GM20000 (cell line): Measurements from ENCODE around the gene ZNF668.

Experiments used
- DNase-seq: peaks from one replicate; pipeline ENCODE4 v3.0.0; 2012; ENCODE audit warnings: low spot score
- CTCF ChIP-seq: IDR thresholded peaks from 2 replicates; pipeline ENCODE4 v1.5.1; 2012; ENCODE audit warnings: mild to moderate bottlenecking, control low read depth; ENCODE audit errors: extremely low read depth, missing control alignments

The ZNF668 gene

GRCh38 chr16:31086629-31086906, 12.5 kb upstream of the ZNF668 start:
- DNase-seq = no peak
- no peak for TF ChIP-seq CTCF

GRCh38 chr16:31085873-31086628, 12.0 kb upstream of the ZNF668 start:
- no peak for DNase-seq

GRCh38 chr16:31085411-31085810, 11.4 kb upstream of the ZNF668 start:
- no peak for DNase-seq
- TF ChIP-seq CTCF = no peak

More at GRCh38 chr16:31085873-31086628, 12.0 kb upstream of the ZNF668 start:
- no peak for TF ChIP-seq CTCF

GRCh38 chr16:31084584-31085302, 10.7 kb upstream of the ZNF668 start:
- no peak for DNase-seq
- no peak for TF ChIP-seq CTCF

DNA sequence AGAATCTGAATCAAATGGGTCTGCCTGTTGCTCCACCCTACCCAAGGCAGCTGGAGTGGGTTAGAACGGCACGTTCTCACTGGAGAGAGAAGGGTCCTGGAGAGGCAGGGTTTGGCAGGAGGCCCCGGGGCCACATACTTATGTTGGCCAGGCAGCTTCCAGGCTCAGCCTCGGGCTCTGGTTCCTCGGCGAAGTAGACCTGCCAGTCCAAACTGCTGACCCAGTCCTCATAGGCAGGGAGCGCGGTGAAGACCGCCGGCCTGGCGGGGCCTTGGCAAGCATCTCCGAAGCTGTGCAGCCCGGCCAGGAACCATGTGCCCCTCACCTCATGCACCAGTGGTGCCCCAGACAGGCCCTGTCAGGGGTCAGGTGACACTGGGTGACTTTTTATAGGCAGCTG, 9.9 kb upstream of the ZNF668 start:
- DNase-seq = no peak
- no peak for TF ChIP-seq CTCF

GRCh38 chr16:31083556-31083955, 9.5 kb upstream of the ZNF668 start:
- TF ChIP-seq CTCF = no peak
- DNase-seq = no peak

DNA sequence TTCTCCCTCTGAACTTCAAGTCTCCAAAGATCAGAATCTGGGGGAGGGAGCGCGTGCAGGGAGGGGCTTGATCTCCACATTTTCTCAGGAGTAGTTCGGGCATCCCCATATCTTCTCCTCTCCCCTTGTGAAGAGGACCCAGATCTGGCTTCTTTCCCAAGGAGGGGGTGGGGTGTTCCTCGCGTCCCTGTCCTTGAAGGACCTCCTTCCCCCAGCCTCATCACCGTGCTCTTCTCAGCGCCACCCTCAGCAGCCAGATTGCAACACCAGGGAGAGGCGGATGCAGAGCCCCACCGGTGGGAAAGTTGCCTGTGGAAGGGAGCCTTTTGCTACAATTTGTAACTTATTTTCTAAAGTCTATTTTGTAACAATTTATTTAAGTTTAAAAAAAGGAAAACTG, 9.0 kb upstream of the ZNF668 start:
- TF ChIP-seq CTCF = no peak
- DNase-seq = no peak
